Limb (tissue), 2 donors: ENCODE measurements around the gene EEFSEC.

ENCODE experiments used
- DNase-seq, 2 donors: peaks; one replicate each; pipeline ENCODE4 v3.0.0-alpha.2; 2016; ENCODE audit errors: extremely low spot score in 2 of 2

The EEFSEC gene

GRCh38 chr3:128408012-128408692 is 254.9 kb downstream of the EEFSEC start:
- no peak for DNase-seq

- no peak for DNase-seq
Measured at GRCh38 chr3:128408693-128409623, 255.7 kb downstream of the EEFSEC start.

GRCh38 chr3:128409624-128410581 is 256.6 kb downstream of the EEFSEC start:
- DNase-seq = no peak

GRCh38 chr3:128410669-128411573 is 257.6 kb downstream of the EEFSEC start:
- no peak for DNase-seq

- DNase-seq = no peak
Measured at GRCh38 chr3:128411574-128412064, 258.3 kb downstream of the EEFSEC start.

GRCh38 chr3:128412180-128413002 is 259.1 kb downstream of the EEFSEC start:
- DNase-seq = no peak

- DNase-seq = no peak
Measured at GRCh38 chr3:128413003-128413370, 259.7 kb downstream of the EEFSEC start.

GRCh38 chr3:128413413-128414205 is 260.3 kb downstream of the EEFSEC start:
- DNase-seq = no peak

- DNase-seq = no peak
Measured at GRCh38 chr3:128415200-128415772, 262.0 kb downstream of the EEFSEC start.

- no peak for DNase-seq
Measured at GRCh38 chr3:128415773-128416577, 262.7 kb downstream of the EEFSEC start.

- no peak for DNase-seq
Measured at GRCh38 chr3:128416578-128417211, 263.4 kb downstream of the EEFSEC start.

- no peak for DNase-seq
Measured at GRCh38 chr3:128418900-128419299, 265.6 kb downstream of the EEFSEC start.

- no peak for DNase-seq
Measured at GRCh38 chr3:128419311-128419710, 266.0 kb downstream of the EEFSEC start.

GRCh38 chr3:128420289-128420688 is 267.0 kb downstream of the EEFSEC start:
- DNase-seq = no peak

- DNase-seq = no peak
Measured at GRCh38 chr3:128420720-128421438, 267.6 kb downstream of the EEFSEC start.

- no peak for DNase-seq
Measured at GRCh38 chr3:128421439-128421836, 268.2 kb downstream of the EEFSEC start.
